ENCODE data around the gene GABRQ. TPM values are rescaled to one million over a fixed set of nuclear protein-coding genes. Genes with fewer than 3 reads are reported as not detected.

Gene GABRQ
- total RNA-seq, 1 experiment from 2014 or later = under 0.01 TPM

- ChIA-PET POLR2A (ENCODE audit: unreplicated experiment) (no interaction called here), CTCF (no interaction called here)
- H3K36me3 ChIP-seq (ENCODE audit: low read depth, low read length) = no peaks in the 10 kb centered on the region
- no peaks in the 10 kb centered on the region for H3K27me3 ChIP-seq (ENCODE audit: low read length)
- H2AFZ ChIP-seq (ENCODE audit: low read length) = no peak overlapping the region
- DNase-seq (no peak), ATAC-seq (no peak)
- H3F3A ChIP-seq (ENCODE audit: low read length, unreplicated experiment) = no peaks in the 10 kb centered on the region
- no peak overlapping the region for H3K4me3 ChIP-seq (ENCODE audit: low read length)
- H3K4me1 ChIP-seq (ENCODE audit: insufficient read depth, low read length) = no peaks in the 10 kb centered on the region
- no peak overlapping the region for H3K4me2 ChIP-seq (ENCODE audit: low read length)
- no peak overlapping the region for H3K27ac ChIP-seq (ENCODE audit: low read length)
- BruUV-seq (replicated peaks) = no TSS peak
- TF ChIP-seq EZH2phosphoT487 (IDR thresholded peaks at IDR 0.05; ENCODE audit: borderline replicate concordance, low read length) (no peak), EZH2 (IDR thresholded peaks at IDR 0.05; ENCODE audit: low read length, unreplicated experiment) (no peak), CTCF (conservative IDR thresholded peaks at IDR 0.05; ENCODE audit: low read depth, low read length) (no peak)
- H3K9me2 ChIP-seq (replicated peaks; ENCODE audit: low read length) = no peaks in the 10 kb centered on the region
- no peaks in the 10 kb centered on the region for H3K79me2 ChIP-seq (ENCODE audit: low read length)
- no peak overlapping the region for H3K9ac ChIP-seq (ENCODE audit: low read length)
- no peaks in the 10 kb centered on the region for H3K9me3 ChIP-seq (ENCODE audit: low read length)
- H4K20me1 ChIP-seq (ENCODE audit: low read length) = no peaks in the 10 kb centered on the region
- intact Hi-C loops (cut with micrococcal nuclease) = no loop called here
These were observed 36.7 kb upstream of the GABRQ start for GRCh38 chrX:152600853-152601633.

- TF ChIP-seq EZH2phosphoT487 (IDR thresholded peaks at IDR 0.05; ENCODE audit: borderline replicate concordance, low read length) = no peak
- TF ChIP-seq CTCF (conservative IDR thresholded peaks at IDR 0.05; ENCODE audit: low read depth, low read length) = 0 out of 2 replicates have a peak, but pooled peaks have one; percentile 27
- H3K9ac ChIP-seq (ENCODE audit: low read length) = no peak overlapping the region
- ATAC-seq (peak; percentile 56), DNase-seq (peak; percentile 37)
- no peaks in the 10 kb centered on the region for H3F3A ChIP-seq (ENCODE audit: low read length, unreplicated experiment)
- POLR2A ChIA-PET (ENCODE audit: unreplicated experiment) = no interaction called here
- CTCF ChIA-PET = no interaction called here
- no peaks in the 10 kb centered on the region for H3K79me2 ChIP-seq (ENCODE audit: low read length)
- no peaks in the 10 kb centered on the region for H3K27me3 ChIP-seq (ENCODE audit: low read length)
- H3K4me1 ChIP-seq (ENCODE audit: insufficient read depth, low read length) = no peaks in the 10 kb centered on the region
- no peaks in the 10 kb centered on the region for H3K9me2 ChIP-seq (replicated peaks; ENCODE audit: low read length)
- no peaks in the 10 kb centered on the region for H4K20me1 ChIP-seq (ENCODE audit: low read length)
- no peak overlapping the region for H3K27ac ChIP-seq (ENCODE audit: low read length)
- no peak overlapping the region for H3K4me3 ChIP-seq (ENCODE audit: low read length)
- H3K9me3 ChIP-seq (ENCODE audit: low read length) = no peaks in the 10 kb centered on the region
- BruUV-seq (replicated peaks) = no TSS peak
- no peak overlapping the region for H3K4me2 ChIP-seq (ENCODE audit: low read length)
- no peak overlapping the region for H2AFZ ChIP-seq (ENCODE audit: low read length)
- intact Hi-C loops (cut with micrococcal nuclease) = no loop called here
- no peaks in the 10 kb centered on the region for H3K36me3 ChIP-seq (ENCODE audit: low read depth, low read length)
These were observed 35.7 kb upstream of the GABRQ start for GRCh38 chrX:152601848-152602616.

GRCh38 chrX:152614791-152615190 is 22.9 kb upstream of the GABRQ start:
- Histone ChIP-seq H3K27me3 (ENCODE audit: low read length) (no peaks in the 10 kb centered on the region), H3K4me3 (ENCODE audit: low read length) (no peak overlapping the region), H3K4me2 (ENCODE audit: low read length) (no peak overlapping the region), H3K79me2 (ENCODE audit: low read length) (no peaks in the 10 kb centered on the region), H2AFZ (ENCODE audit: low read length) (no peak overlapping the region), H3K9me2 (replicated peaks; ENCODE audit: low read length) (no peaks in the 10 kb centered on the region), H3K9ac (ENCODE audit: low read length) (no peak overlapping the region), H3K4me1 (ENCODE audit: insufficient read depth, low read length) (no peaks in the 10 kb centered on the region), H3K27ac (ENCODE audit: low read length) (no peak overlapping the region), H3F3A (ENCODE audit: low read length, unreplicated experiment) (no peaks in the 10 kb centered on the region), H3K9me3 (ENCODE audit: low read length) (no peaks in the 10 kb centered on the region), H3K36me3 (ENCODE audit: low read depth, low read length) (no peaks in the 10 kb centered on the region), H4K20me1 (ENCODE audit: low read length) (no peaks in the 10 kb centered on the region)
- ChIA-PET CTCF (no interaction called here), POLR2A (ENCODE audit: unreplicated experiment) (no interaction called here)
- TF ChIP-seq CTCF (conservative IDR thresholded peaks at IDR 0.05; ENCODE audit: low read depth, low read length) = no peak
- TF ChIP-seq EZH2 (IDR thresholded peaks at IDR 0.05; ENCODE audit: low read length, unreplicated experiment) = no peak
- TF ChIP-seq EZH2phosphoT487 (IDR thresholded peaks at IDR 0.05; ENCODE audit: borderline replicate concordance, low read length) = no peak
- intact Hi-C loops (cut with micrococcal nuclease) = no loop called here
- no peak for DNase-seq
- no peak for ATAC-seq
- no TSS peak for BruUV-seq (replicated peaks)

All from PC-3 (cell line).